Effector memory CD4-positive, alpha-beta T cell (primary cell): Measurements from ENCODE around the gene MINDY4.
"Not testable (repeated sequence)": the region's sequence is repeated elsewhere in the genome, so short reads cannot be mapped to it uniquely, and the experiment has no call there.

Experiments used
- DNase-seq, 3 donors: peaks; one replicate each; pipeline ENCODE4 v3.0.0-alpha.2; 2020
- H3K27ac ChIP-seq: 2 replicates; pipeline ENCODE4 v1.7.0; 2013; ENCODE audit warnings: mild to moderate bottlenecking, low read length, moderate library complexity; ENCODE audit not compliant: insufficient read depth, poor library complexity, severe bottlenecking
- H3K27me3 ChIP-seq: replicated peaks from 2 replicates; pipeline ENCODE4 v1.7.0; 2013; ENCODE audit warnings: mild to moderate bottlenecking, low read length; ENCODE audit not compliant: insufficient read depth, control insufficient read depth, poor library complexity, severe bottlenecking
- H3K36me3 ChIP-seq: 2 replicates; pipeline ENCODE4 v1.7.0; 2013; ENCODE audit warnings: mild to moderate bottlenecking, low read length, moderate library complexity; ENCODE audit not compliant: control insufficient read depth, insufficient read depth
- H3K4me1 ChIP-seq: 2 replicates; pipeline ENCODE4 v1.7.0; 2013; ENCODE audit warnings: low read length, mild to moderate bottlenecking; ENCODE audit not compliant: control insufficient read depth, insufficient read depth, poor library complexity, severe bottlenecking
- H3K4me3 ChIP-seq: 2 replicates; pipeline ENCODE4 v1.7.0; 2013; ENCODE audit warnings: low read length, low read depth, mild to moderate bottlenecking; ENCODE audit not compliant: insufficient read depth, poor library complexity, severe bottlenecking
- H3K9me3 ChIP-seq: 2 replicates; pipeline ENCODE4 v1.7.0; 2013; ENCODE audit warnings: mild to moderate bottlenecking, low read length, moderate library complexity; ENCODE audit not compliant: control insufficient read depth

Gene MINDY4

DNA sequence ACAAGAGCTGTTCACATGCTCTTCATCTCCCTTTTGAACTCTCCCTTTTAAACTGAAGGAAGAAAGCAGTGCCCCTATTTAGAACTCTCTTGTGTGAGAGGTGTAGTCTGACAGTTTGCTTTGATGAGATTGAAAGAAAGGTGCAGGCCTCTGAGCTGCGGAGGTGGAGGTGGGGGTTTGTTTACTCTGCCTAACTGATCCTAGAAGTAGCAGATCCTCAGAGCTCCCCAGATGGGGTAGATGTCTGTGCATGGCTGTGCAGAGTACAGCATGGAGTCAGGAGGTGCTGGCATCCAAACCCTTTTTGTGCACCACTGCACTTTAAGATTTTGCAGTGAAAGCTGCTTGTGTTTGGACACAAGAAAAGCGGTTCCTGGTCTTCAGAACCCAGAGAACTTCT is 58.3 kb downstream of the MINDY4 start:
- no peak for DNase-seq
- H3K36me3 ChIP-seq, result no peaks in the 10 kb centered on the region

DNA sequence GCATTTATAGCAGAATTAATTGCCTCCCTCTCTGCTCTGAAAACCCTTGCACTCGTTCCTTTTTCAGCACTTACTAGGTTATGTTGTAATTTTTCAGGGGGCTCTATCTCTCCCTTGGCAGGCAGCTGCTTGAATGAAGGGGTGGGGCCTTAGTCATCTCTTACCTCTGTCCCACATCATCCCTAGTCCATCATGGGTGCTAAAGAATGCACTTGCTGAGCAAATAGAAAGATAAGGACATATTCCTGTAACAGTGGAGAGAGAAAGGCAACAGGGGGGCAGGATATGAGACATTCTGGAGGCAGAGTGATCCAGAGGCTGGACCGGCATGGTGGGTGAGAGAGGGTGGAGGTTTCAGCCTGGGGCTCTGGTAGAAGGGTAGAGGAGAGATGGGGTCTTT is 60.0 kb downstream of the MINDY4 start:
- H3K27ac ChIP-seq, result no peak overlapping the region
- no peak for DNase-seq
- no peaks in the 10 kb centered on the region for H3K4me1 ChIP-seq
- H3K9me3 ChIP-seq, result no peaks in the 10 kb centered on the region
- no peak overlapping the region for H3K4me3 ChIP-seq
- H3K27me3 ChIP-seq, result no peaks in the 10 kb centered on the region
- no peaks in the 10 kb centered on the region for H3K36me3 ChIP-seq

More for the DNA sequence above, 58.3 kb downstream of the MINDY4 start:
- no peak overlapping the region for H3K27ac ChIP-seq
- H3K27me3 ChIP-seq, result no peaks in the 10 kb centered on the region
- no peaks in the 10 kb centered on the region for H3K4me1 ChIP-seq
- H3K9me3 ChIP-seq, result no peaks in the 10 kb centered on the region
- no peak overlapping the region for H3K4me3 ChIP-seq

DNA sequence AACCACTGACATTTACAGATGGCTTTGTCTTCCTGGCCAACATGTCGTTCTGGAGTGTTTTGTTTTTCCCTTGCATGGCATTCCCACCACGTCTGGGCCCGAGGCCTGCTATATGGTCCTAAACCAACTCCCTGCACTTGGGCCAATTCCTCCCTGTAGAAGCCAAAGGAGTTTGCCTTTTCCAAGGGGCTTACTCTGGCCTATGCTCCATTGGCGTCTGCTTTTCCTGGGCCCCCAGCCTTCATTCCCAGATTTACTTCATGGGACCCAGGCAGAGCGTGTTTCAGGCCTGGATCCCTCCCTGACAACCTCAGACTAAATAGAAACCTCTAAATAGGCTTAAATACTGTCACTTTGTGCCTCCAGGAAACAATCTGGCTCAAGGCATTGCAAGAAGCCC is 60.7 kb downstream of the MINDY4 start:
- H3K9me3 ChIP-seq, result no peaks in the 10 kb centered on the region

DNA sequence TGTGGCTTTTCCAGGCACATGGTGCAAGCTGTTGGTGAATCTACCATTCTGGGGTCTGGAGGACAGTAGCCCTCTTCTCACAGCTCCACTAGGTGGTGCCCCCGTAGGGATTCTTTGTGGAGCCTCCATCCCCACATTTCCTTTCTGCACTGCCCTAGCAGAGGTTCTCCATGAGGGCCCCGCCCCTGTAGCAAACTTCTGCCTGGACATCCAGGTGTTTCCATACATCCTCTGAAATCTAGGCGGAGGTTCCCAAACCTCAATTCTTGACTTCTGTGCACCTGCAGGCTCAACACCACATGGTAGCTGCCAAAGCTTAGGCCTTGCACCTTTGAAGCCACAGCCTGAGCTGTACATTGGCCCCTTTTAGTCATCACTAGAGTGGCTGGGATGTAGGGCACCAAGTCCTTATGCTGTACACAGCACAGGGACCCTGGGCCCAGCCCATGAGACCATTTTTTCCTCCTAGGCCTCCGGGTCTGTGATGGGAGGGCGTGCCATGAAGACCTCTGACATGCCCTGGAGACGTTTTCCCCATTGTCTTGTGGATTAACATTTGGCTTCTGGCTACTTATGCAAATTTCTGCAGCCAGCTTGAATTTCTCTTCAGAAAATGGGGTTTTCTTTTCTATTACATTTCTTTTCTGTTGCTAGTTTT is 62.9 kb downstream of the MINDY4 start:
- not testable (repeated sequence) for H3K4me3 ChIP-seq, H3K9me3 ChIP-seq, H3K27me3 ChIP-seq, H3K27ac ChIP-seq, H3K36me3 ChIP-seq, DNase-seq, H3K4me1 ChIP-seq

More for the DNA sequence above, 60.7 kb downstream of the MINDY4 start:
- Histone ChIP-seq H3K27me3 (no peaks in the 10 kb centered on the region), H3K4me1 (no peaks in the 10 kb centered on the region), H3K4me3 (no peak overlapping the region), H3K27ac (no peak overlapping the region), H3K36me3 (no peaks in the 10 kb centered on the region)
- DNase-seq, result no peak

DNA sequence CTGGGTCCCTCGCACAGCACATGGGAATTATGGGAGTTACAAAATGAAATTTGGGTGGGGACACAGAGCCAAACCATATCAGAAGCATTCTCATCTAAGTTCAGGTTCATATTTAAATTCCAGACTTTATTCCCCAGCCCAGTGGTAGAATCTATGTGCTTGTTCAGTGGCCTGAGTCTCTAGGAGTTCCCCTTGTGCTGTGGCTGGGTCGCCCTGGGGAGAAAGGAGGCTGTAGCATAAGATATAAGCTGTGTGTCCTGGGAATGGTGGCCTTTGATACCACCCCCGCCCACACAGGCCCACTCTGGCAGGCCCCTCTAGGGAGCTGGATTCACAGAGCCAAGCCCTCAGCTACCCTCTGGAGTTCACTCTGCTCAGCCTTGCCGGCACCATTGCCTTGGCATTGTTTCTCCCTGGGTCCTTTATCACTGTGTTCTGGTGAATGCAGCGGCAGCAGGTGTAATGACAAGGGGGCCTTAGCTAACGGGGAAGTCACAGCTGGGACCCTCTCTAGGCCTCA is 64.2 kb downstream of the MINDY4 start:
- no peak for DNase-seq
- H3K36me3 ChIP-seq, result no peaks in the 10 kb centered on the region

DNA sequence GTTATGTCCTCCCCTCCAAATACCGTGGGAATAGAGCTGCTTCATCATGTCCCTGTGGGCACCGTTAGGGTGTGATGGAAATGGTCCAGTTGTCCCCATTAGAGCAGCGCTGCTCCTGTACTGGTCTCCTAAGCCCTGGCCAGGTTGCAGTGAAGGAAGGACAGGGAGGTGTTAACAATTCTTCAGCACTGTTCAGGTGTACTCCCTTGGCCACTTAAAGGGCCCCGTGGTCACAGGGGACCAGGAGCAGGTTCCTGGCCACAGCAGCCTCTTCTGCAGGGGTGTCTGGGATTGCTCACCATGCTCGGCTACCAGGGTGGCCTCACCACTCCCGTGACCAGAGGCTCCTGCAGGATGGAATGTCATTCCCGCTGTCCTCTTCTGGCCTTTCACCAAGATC is 65.8 kb downstream of the MINDY4 start:
- Histone ChIP-seq H3K4me3 (no peak overlapping the region), H3K36me3 (no peaks in the 10 kb centered on the region), H3K9me3 (no peaks in the 10 kb centered on the region), H3K4me1 (no peaks in the 10 kb centered on the region), H3K27me3 (no peaks in the 10 kb centered on the region), H3K27ac (no peak overlapping the region)
- DNase-seq, result no peak

More for the DNA sequence above, 64.2 kb downstream of the MINDY4 start:
- Histone ChIP-seq H3K9me3 (no peaks in the 10 kb centered on the region), H3K4me1 (no peaks in the 10 kb centered on the region), H3K27me3 (no peaks in the 10 kb centered on the region), H3K27ac (no peak overlapping the region), H3K4me3 (no peak overlapping the region)

DNA sequence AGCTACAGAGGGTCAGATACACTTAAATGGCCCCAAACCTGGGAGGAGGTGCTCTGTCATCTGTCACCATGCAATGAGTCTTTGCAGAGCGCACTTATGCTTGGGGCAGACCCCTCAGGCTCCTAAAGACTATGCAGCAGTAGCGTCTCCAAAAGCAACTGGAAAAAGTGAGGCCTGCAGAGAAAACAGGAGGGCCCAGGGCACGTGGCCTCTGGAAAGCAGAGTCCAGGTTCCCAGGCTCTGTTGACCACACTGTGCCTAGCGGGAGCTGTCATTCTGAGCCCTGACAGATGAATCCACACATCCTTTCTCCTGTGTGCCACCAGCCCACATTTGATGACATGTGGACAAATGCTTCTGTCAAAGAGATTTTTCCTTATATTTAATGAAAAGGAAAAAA is 66.4 kb downstream of the MINDY4 start:
- H3K4me3 ChIP-seq, result no peak overlapping the region
- no peaks in the 10 kb centered on the region for H3K4me1 ChIP-seq
- no peak overlapping the region for H3K27ac ChIP-seq
- no peaks in the 10 kb centered on the region for H3K27me3 ChIP-seq
- H3K9me3 ChIP-seq, result no peaks in the 10 kb centered on the region
- no peak for DNase-seq
- H3K36me3 ChIP-seq, result no peaks in the 10 kb centered on the region

DNA sequence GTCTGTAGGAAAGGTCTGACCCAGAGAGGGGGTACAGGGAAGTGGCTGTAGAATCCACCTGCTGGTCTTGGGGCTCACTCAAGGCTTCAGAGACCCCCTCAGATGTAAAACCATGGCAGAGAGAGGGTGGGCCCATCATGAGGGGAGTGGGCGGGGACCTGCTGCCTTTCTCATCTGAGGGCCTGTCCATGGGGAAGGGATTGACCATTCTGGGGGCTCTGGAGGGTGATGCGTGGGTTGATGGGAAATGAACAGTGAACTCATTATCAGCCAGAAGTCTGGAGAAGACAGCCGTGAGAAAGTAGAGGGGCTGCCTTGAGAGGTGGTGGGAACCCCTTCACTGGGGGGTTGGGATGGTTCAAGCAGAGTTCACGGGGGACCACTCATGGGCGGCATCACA is 66.8 kb downstream of the MINDY4 start:
- Histone ChIP-seq H3K36me3 (no peaks in the 10 kb centered on the region), H3K4me3 (no peak overlapping the region), H3K27me3 (no peaks in the 10 kb centered on the region), H3K4me1 (no peaks in the 10 kb centered on the region), H3K9me3 (no peaks in the 10 kb centered on the region), H3K27ac (no peak overlapping the region)
- DNase-seq, result no peak

DNA sequence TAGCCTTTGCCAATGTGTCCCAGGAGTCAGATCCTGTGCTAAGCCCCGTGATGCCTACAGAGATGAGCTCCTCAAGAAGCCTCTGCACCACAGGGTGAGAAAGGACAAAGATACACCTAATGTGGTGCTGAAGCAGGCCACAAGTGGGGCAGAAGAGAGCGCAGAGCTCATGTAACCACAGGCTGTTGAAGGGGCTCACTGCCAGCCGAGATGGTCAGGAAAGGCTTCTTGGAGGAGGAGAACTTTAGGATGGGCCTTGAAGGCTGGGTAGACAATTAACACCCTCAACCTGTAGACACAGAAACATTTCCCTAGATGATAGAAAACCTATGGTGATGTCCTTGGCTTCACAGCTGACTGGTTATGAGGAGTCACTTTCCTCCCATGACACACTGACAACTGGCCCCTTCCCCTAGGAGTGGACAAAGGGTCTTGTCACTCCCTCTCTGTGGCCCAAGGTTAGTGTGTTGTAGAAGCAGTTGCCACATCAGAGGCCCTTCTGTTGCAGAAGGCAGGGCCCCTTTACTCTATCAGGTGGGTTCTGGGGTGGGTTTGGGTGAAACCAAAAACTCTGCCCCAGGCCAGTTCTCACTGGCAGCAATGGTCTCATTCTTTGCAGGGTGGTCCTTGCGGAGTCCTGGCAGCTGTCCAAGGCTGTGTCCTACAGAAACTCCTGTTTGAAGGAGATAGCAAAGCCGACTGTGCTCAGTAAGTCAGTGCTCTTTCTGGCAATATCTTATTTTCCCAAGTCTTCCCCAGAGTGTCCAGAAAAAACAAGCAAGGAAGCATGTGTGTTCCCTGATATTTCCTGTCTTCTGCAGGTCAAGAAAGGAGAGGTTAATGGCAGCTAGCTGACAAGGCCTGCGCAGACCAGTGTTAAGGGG is 69.2 kb downstream of the MINDY4 start:
- H3K4me1 ChIP-seq, result no peaks in the 10 kb centered on the region
- H3K9me3 ChIP-seq, result no peaks in the 10 kb centered on the region
- no peaks in the 10 kb centered on the region for H3K36me3 ChIP-seq

More for the DNA sequence above, 69.2 kb downstream of the MINDY4 start:
- no peak overlapping the region for H3K27ac ChIP-seq
- DNase-seq, result no peak
- no peaks in the 10 kb centered on the region for H3K27me3 ChIP-seq
- H3K4me3 ChIP-seq, result no peak overlapping the region
